Ovary (tissue), 3 donors: Measurements from ENCODE around the gene AAR2.

Experiments used
- EP300 ChIP-seq: sonication (generic); formaldehyde crosslinking; IDR thresholded peaks from one replicate; pipeline ENCODE4 v1.6.1; 2017; ENCODE audit warnings: antibody characterized with exemption
- TF ChIP-seq, protein P1 (sequence below), 3 donors: fragments of 450-650 bp in 2 of 3; fragments of 200-600 bp in 1 of 3; IDR thresholded peaks; one replicate each; pipeline versions ENCODE4 v1.5.1 to v1.8.0; 2016 to 2022; ENCODE audit warnings: antibody characterized with exemption in 3 of 3, mild to moderate bottlenecking in 1 of 3
- donor health status: DM: no; HTN: no; CAD: no.

DNA sequence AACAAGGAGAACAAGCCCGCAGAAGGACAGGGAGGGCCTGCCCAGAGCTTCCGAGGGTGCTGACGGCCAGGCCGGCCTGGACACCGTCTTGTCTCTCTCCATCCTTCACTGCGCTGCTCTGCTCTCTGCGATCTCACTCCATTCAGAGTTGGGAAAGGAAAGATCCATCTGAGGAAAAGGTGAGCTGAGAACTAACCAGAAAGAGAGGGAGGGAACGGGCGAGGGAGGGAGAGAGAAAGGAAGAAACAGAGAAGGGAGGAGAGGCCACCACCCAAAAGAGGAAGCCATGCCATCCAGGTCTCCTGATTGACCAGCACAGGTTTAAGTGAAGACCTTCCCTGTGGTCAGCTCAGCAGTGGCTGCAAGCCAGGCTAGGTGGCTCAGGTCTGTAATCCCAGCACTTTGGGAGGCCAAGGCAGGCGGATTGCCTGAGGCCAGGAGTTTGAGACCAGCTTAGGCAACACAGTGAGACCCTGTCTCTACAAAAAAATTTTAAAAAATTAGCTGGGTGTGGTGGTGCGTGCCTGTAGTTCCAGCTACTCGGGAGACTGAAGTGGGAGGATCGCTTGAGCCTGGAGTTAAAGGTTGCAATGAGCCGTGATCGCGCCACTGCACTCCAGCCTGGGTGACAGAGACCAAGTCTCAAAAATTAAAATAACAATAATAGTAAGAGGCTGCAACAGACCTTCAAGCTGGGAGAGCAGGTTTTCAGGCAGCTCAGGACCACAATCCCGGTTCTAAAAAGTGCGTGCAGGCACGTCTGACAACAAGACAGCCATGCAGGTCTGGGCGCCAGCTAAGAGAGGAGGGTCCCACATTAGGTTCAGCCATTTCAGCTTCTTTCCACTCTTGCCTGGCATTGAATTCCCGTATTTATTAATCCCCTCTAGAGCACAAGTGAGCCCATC, 35.6 kb downstream of the AAR2 start:
- TF ChIP-seq, protein P1, sequence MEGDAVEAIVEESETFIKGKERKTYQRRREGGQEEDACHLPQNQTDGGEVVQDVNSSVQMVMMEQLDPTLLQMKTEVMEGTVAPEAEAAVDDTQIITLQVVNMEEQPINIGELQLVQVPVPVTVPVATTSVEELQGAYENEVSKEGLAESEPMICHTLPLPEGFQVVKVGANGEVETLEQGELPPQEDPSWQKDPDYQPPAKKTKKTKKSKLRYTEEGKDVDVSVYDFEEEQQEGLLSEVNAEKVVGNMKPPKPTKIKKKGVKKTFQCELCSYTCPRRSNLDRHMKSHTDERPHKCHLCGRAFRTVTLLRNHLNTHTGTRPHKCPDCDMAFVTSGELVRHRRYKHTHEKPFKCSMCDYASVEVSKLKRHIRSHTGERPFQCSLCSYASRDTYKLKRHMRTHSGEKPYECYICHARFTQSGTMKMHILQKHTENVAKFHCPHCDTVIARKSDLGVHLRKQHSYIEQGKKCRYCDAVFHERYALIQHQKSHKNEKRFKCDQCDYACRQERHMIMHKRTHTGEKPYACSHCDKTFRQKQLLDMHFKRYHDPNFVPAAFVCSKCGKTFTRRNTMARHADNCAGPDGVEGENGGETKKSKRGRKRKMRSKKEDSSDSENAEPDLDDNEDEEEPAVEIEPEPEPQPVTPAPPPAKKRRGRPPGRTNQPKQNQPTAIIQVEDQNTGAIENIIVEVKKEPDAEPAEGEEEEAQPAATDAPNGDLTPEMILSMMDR (IDR thresholded peaks at IDR 0.05) = no peak
- TF ChIP-seq EP300 = no peak
